Measurements from ENCODE around the gene SBF2.

DNA sequence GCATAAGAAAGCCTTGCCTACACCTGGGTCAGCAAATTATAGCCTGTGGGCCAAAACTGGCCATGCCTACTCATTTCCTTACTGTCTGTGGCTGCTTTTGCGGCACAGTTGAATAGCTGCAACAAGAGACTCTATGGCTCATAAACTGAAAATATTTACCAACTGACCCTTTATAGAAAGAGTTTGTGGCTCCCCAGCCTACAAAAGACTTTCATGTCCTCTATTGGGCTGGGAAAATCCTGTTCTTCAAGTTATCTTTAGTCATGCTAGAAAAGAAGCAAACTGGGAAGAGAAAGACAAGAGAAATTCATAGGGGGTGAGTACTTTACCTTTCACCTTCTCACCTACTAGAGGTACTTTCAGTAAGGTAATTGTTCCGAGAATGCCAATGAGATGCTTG lies 455.1 kb downstream of the SBF2 start:
- TF ChIP-seq, protein P1, sequence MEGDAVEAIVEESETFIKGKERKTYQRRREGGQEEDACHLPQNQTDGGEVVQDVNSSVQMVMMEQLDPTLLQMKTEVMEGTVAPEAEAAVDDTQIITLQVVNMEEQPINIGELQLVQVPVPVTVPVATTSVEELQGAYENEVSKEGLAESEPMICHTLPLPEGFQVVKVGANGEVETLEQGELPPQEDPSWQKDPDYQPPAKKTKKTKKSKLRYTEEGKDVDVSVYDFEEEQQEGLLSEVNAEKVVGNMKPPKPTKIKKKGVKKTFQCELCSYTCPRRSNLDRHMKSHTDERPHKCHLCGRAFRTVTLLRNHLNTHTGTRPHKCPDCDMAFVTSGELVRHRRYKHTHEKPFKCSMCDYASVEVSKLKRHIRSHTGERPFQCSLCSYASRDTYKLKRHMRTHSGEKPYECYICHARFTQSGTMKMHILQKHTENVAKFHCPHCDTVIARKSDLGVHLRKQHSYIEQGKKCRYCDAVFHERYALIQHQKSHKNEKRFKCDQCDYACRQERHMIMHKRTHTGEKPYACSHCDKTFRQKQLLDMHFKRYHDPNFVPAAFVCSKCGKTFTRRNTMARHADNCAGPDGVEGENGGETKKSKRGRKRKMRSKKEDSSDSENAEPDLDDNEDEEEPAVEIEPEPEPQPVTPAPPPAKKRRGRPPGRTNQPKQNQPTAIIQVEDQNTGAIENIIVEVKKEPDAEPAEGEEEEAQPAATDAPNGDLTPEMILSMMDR (IDR thresholded peaks at IDR 0.05; ENCODE audit: low read length), result no peak
- no peak for TF ChIP-seq EZH2 (optimal IDR thresholded peaks at IDR 0.05; ENCODE audit: low read depth, low read length)
